H1 (cell line): ENCODE measurements around the gene STAG1. TPM values are rescaled to one million over a fixed set of nuclear protein-coding genes. Genes with fewer than 3 reads are reported as not detected.

Source experiments
- CTCF ChIA-PET: fragments of 300-600 bp; sonication (Branson Sonifier 250); formaldehyde crosslinking; loops from one replicate; lab custom pipeline; 2021; ENCODE audit not compliant: partially characterized antibody; lab: Charles Lee
- POLR2A ChIA-PET: fragments of 300-600 bp; sonication (Branson Sonifier 250); formaldehyde crosslinking; loops from one replicate; lab custom pipeline; 2021; ENCODE audit warnings: inconsistent platforms; ENCODE audit not compliant: partially characterized antibody; lab: Charles Lee
- DNase-seq, 2 experiments: peaks; one replicate each; pipeline versions ENCODE4 v3.0.0 to v3.0.0-alpha.2; 2010 to 2022; ENCODE audit warnings: low spot score in 2 of 2, low read depth in 1 of 2, mixed read lengths in 1 of 2
- FAIRE-seq: peaks from 2 replicates; lab custom pipeline; 2011; peaks lifted over from hg19 to GRCh38; lab: Jason Lieb, UNC
- H2AFZ ChIP-seq: 2 replicates; pipeline ENCODE4 v1.8.1; 2012; ENCODE audit warnings: low read length, inconsistent platforms
- H2AK5ac ChIP-seq: 2 replicates; pipeline ENCODE4 v1.6.1; 2013; ENCODE audit warnings: low read depth, low read length
- H2BK120ac ChIP-seq: replicated peaks from 2 replicates; pipeline ENCODE3; 2013; ENCODE audit warnings: low read depth, low read length, inconsistent platforms
- H2BK12ac ChIP-seq: 2 replicates; pipeline ENCODE4 v1.6.1; 2013; ENCODE audit warnings: low read depth, low read length
- H2BK15ac ChIP-seq: 2 replicates; pipeline ENCODE4 v1.6.1; 2013; ENCODE audit warnings: low read length
- H2BK20ac ChIP-seq: 2 replicates; pipeline ENCODE4 v1.6.1; 2013; ENCODE audit warnings: low read length
- H2BK5ac ChIP-seq: 2 replicates; pipeline ENCODE4 v1.6.1; 2013; ENCODE audit warnings: low read depth, low read length
- H3K14ac ChIP-seq: 2 replicates; pipeline ENCODE4 v1.6.1; 2013; ENCODE audit warnings: inconsistent platforms; ENCODE audit not compliant: insufficient read length
- H3K18ac ChIP-seq: 2 replicates; pipeline ENCODE4 v1.6.1; 2013; ENCODE audit warnings: low read length; ENCODE audit errors: extremely low read depth
- H3K23ac ChIP-seq: 2 replicates; pipeline ENCODE4 v1.6.1; 2013; ENCODE audit warnings: inconsistent platforms; ENCODE audit not compliant: insufficient read length
- H3K23me2 ChIP-seq: 2 replicates; pipeline ENCODE4 v1.6.1; 2013; ENCODE audit warnings: low read depth, low read length
- H3K27ac ChIP-seq: 2 replicates; pipeline ENCODE4 v1.6.1; 2011; ENCODE audit warnings: low read depth, low read length, inconsistent platforms
- H3K27me3 ChIP-seq, 4 experiments: replicated peaks in 1 of 4; 1 replicate in 1 of 4; 2 replicates in 3 of 4; pipeline versions ENCODE4 v1.6.1 to v1.8.1; 2011 to 2013; ENCODE audit warnings: low read length in 3 of 4, mild to moderate bottlenecking in 3 of 4, inconsistent platforms in 2 of 4, mixed read lengths in 2 of 4, moderate library complexity in 1 of 4; ENCODE audit not compliant: control insufficient read depth in 3 of 4, insufficient read depth in 3 of 4; ENCODE audit errors: extremely low read depth in 1 of 4
- H3K36me3 ChIP-seq, 4 experiments: 2 replicates each; pipeline versions ENCODE4 v1.6.1 to v1.8.1; 2011 to 2013; ENCODE audit warnings: mild to moderate bottlenecking in 4 of 4, low read length in 3 of 4, moderate library complexity in 2 of 4, control low read depth in 1 of 4, inconsistent platforms in 1 of 4; ENCODE audit not compliant: insufficient read depth in 4 of 4, control insufficient read depth in 2 of 4
- H3K4ac ChIP-seq: replicated peaks from 2 replicates; pipeline ENCODE3; 2013; ENCODE audit warnings: low read length, low read depth, mixed read lengths, inconsistent platforms; ENCODE audit not compliant: insufficient read length
- H3K4me1 ChIP-seq, 4 experiments: replicated peaks in 1 of 4; 1 replicate in 1 of 4; 2 replicates in 3 of 4; pipeline versions ENCODE4 v1.6.1 to v1.8.1; 2011 to 2013; ENCODE audit warnings: low read length in 3 of 4, inconsistent platforms in 2 of 4, mixed read lengths in 1 of 4; ENCODE audit not compliant: insufficient read depth in 4 of 4, control insufficient read depth in 3 of 4
- H3K4me2 ChIP-seq, 2 experiments: 2 replicates each; pipeline versions ENCODE4 v1.6.1 to v1.8.1; 2011 to 2013; ENCODE audit warnings: low read depth in 2 of 2, low read length in 2 of 2, control low read depth in 1 of 2, inconsistent platforms in 1 of 2, mild to moderate bottlenecking in 1 of 2; ENCODE audit not compliant: insufficient read depth in 1 of 2
- H3K4me3 ChIP-seq, 4 experiments: fragments of 200-600, 300-600 bp in 1 of 4; sonication (generic), shearing (Covaris generic), sonication (Bioruptor Twin) in 1 of 4; 2 replicates each; pipeline versions ENCODE4 v1.5.1 to v1.8.1; 2011 to 2016; ENCODE audit warnings: low read length in 4 of 4, low read depth in 3 of 4, control low read depth in 2 of 4, inconsistent platforms in 2 of 4, mild to moderate bottlenecking in 2 of 4, mixed read lengths in 1 of 4, moderate library complexity in 1 of 4; ENCODE audit not compliant: insufficient read depth in 2 of 4; ENCODE audit errors: extremely low read depth in 1 of 4
- H3K56ac ChIP-seq: replicated peaks from 2 replicates; pipeline ENCODE3; 2013; ENCODE audit warnings: low read depth, mild to moderate bottlenecking, mixed read lengths, low read length, inconsistent platforms; ENCODE audit not compliant: insufficient read length
- H3K79me1 ChIP-seq: 2 replicates; pipeline ENCODE4 v1.6.1; 2013; ENCODE audit warnings: low read depth, low read length, control low read depth
- H3K79me2 ChIP-seq, 2 experiments: 2 replicates each; pipeline versions ENCODE4 v1.6.1 to v1.8.1; 2012 to 2013; ENCODE audit warnings: low read length in 2 of 2, mild to moderate bottlenecking in 2 of 2, inconsistent platforms in 1 of 2; ENCODE audit not compliant: insufficient read depth in 2 of 2, control insufficient read depth in 1 of 2
- H3K9ac ChIP-seq, 4 experiments: replicated peaks in 1 of 4; 1 replicate in 1 of 4; 2 replicates in 3 of 4; pipeline versions ENCODE4 v1.6.1 to v1.8.1; 2011 to 2013; ENCODE audit warnings: low read depth in 3 of 4, low read length in 3 of 4, control low read depth in 2 of 4, mild to moderate bottlenecking in 2 of 4, moderate library complexity in 2 of 4, inconsistent platforms in 1 of 4; ENCODE audit errors: extremely low read depth in 1 of 4
- H3K9me3 ChIP-seq, 2 experiments: 2 replicates each; pipeline versions ENCODE4 v1.6.1 to v1.8.1; 2012 to 2013; ENCODE audit warnings: mild to moderate bottlenecking in 2 of 2, moderate library complexity in 2 of 2, control low read depth in 1 of 2, inconsistent platforms in 1 of 2, low read depth in 1 of 2, low read length in 1 of 2, mixed read lengths in 1 of 2; ENCODE audit not compliant: insufficient read depth in 2 of 2
- H4K20me1 ChIP-seq, 2 experiments: replicated peaks in 1 of 2; 2 replicates each; pipeline versions ENCODE3 to v1.8.1; 2011 to 2013; ENCODE audit warnings: inconsistent platforms in 2 of 2, low read length in 2 of 2, mild to moderate bottlenecking in 1 of 2; ENCODE audit not compliant: insufficient read depth in 2 of 2, control insufficient read depth in 1 of 2
- H4K5ac ChIP-seq: 2 replicates; pipeline ENCODE4 v1.6.1; 2013; ENCODE audit warnings: low read length, low read depth, mixed read lengths, inconsistent platforms; ENCODE audit not compliant: insufficient read length
- H4K8ac ChIP-seq: 2 replicates; pipeline ENCODE4 v1.8.0; 2013; ENCODE audit warnings: mild to moderate bottlenecking, moderate library complexity, low read length, inconsistent platforms; ENCODE audit not compliant: insufficient read depth; ENCODE audit errors: extremely low read depth
- H4K91ac ChIP-seq: replicated peaks from 2 replicates; pipeline ENCODE3; 2013; ENCODE audit warnings: low read length, mixed read lengths, inconsistent platforms; ENCODE audit not compliant: insufficient read length
- BCL11A ChIP-seq, 2 experiments: IDR thresholded peaks; one replicate each; pipeline ENCODE4 v1.6.1; 2011; ENCODE audit warnings: low read depth in 2 of 2, low read length in 2 of 2, mild to moderate bottlenecking in 2 of 2
- EGR1 ChIP-seq: IDR thresholded peaks from 2 replicates; pipeline ENCODE4 v1.6.1; 2011; ENCODE audit warnings: low read depth, low read length, borderline replicate concordance
- GTF2F1 ChIP-seq: IDR thresholded peaks from 2 replicates; pipeline ENCODE4 v1.6.1; 2012; ENCODE audit warnings: low read depth, low read length, improper control_type of control experiment, borderline replicate concordance
- SIRT6 ChIP-seq: IDR thresholded peaks from one replicate; pipeline ENCODE4 v1.7.1; 2012; ENCODE audit warnings: low read length, inconsistent platforms
- SP4 ChIP-seq: IDR thresholded peaks from 2 replicates; pipeline ENCODE4 v1.6.1; 2012; ENCODE audit warnings: low read length, inconsistent platforms
- TAF1 ChIP-seq: IDR thresholded peaks from 2 replicates; pipeline ENCODE4 v1.6.1; 2011; ENCODE audit warnings: mild to moderate bottlenecking, low read depth, low read length
- TBP ChIP-seq: IDR thresholded peaks from 2 replicates; pipeline ENCODE4 v1.6.1; 2011; ENCODE audit warnings: low read depth, low read length, improper control_type of control experiment
- TCF12 ChIP-seq: IDR thresholded peaks from 2 replicates; pipeline ENCODE4 v1.6.1; 2011; ENCODE audit warnings: low read depth, mild to moderate bottlenecking, low read length
- WGBS, 2 experiments: shearing (Covaris generic) in 1 of 2; methylation state at CpG; one replicate each; pipeline versions ENCODE4 v1.1.6 to v1.1.7; 2013 to 2015; ENCODE audit warnings: low lambda C conversion rate in 2 of 2, mixed read lengths in 2 of 2, inconsistent platforms in 1 of 2, low coverage in 1 of 2, missing lambda C conversion rate in 1 of 2; ENCODE audit not compliant: insufficient replicate concordance in 2 of 2, insufficient coverage in 1 of 2, insufficient read length in 1 of 2; ENCODE audit errors: extremely low coverage in 1 of 2, missing lambda C conversion rate in 1 of 2; 5-methylcytosine and 5-hydroxymethylcytosine counted together
- polyA plus RNA-seq, 7 experiments: library from polyadenylated mRNA; depleted of rRNA in 3 of 7; stranded (reverse) in 5 of 7; unstranded in 2 of 7; fragments of >200 nt in 5 of 7; fragments of 200-250 nt in 2 of 7; gene quantifications; 1 replicate in 5 of 7; 2 replicates in 1 of 7; 4 replicates in 1 of 7; pipeline versions ENCODE4 v1.2.1 to v1.2.3, GENCODE V29; 2011 to 2013; ENCODE audit warnings: missing spikeins in 2 of 7, mixed read lengths in 2 of 7
- total RNA-seq: library from RNA; stranded (reverse); fragmentation: NEBNext Ultra II Directional; extraction: Animal tissue kit (Norgen Biotek cat#: 25700); gene quantifications from 2 replicates; pipeline ENCODE4 v1.2.1, GENCODE V29; 2021
- TF ChIP-seq, protein P1 (sequence below): IDR thresholded peaks from 2 replicates; pipeline ENCODE4 v1.6.1; 2011; ENCODE audit warnings: low read length, improper control_type of control experiment

Gene STAG1
- total and polyA plus RNA-seq, 2 of the 8 experiments (the other 6 are each of a cell fraction or from before 2014, with no cell fraction given): 4.6 to 23.4 TPM

DNA sequence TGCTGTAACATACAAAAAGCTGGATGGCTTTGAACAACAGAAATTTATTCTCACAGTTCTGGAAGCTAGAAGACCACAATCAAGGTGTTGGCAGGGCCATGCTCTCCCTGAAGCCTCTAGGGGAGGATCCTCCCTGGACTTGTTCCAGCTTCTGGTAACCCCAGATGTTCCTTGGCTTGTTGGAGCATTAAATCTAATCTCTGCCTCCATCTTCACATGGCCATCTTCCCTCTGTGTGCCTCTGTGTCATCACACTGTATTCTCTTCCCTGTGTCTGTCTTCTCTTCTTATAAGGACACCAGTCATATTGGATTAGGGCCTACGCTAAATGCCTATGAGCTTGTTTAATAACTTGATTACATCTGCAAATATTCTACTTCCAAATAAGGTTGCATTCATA lies 109.5 kb downstream of the STAG1 start:
- Histone ChIP-seq H2BK5ac (no peak overlapping the region), H3K79me2 (peaks cover 0 to 54% of the 10 kb centered on the region in 2 experiments; a peak in 3 of 4 replicates), H3K56ac (no peak overlapping the region), H3K27ac (no peak overlapping the region), H2BK12ac (no peak overlapping the region), H2BK20ac (no peak overlapping the region), H2BK120ac (no peak overlapping the region), H3K23ac (no peak overlapping the region), H2BK15ac (no peak overlapping the region), H3K4me2 (no peak overlapping the region), H3K18ac (no peak overlapping the region), H3K36me3 (no peaks in the 10 kb centered on the region), H3K23me2 (no peaks in the 10 kb centered on the region), H2AFZ (no peak overlapping the region), H2AK5ac (no peak overlapping the region), H4K91ac (no peak overlapping the region), H3K9me3 (no peaks in the 10 kb centered on the region), H3K4me3 (no peak overlapping the region), H3K14ac (no peak overlapping the region), H3K9ac (no peak overlapping the region), H3K79me1 (no peaks in the 10 kb centered on the region; the same call in 1 of the 2 replicates), H4K5ac (no peak overlapping the region), H4K8ac (no peak overlapping the region), H3K27me3 (no peaks in the 10 kb centered on the region), H4K20me1 (no peaks in the 10 kb centered on the region), H3K4ac (no peak overlapping the region), H3K4me1 (no peaks in the 10 kb centered on the region)
- DNase-seq: no peak
- WGBS, 2 experiments: 88% methylated on average over 1 of the region's 1 CpG; no CpG with 5 or more reads in 1 of the 2 experiments
- TF ChIP-seq TAF1 (no peak), EGR1 (no peak), TBP (no peak), SIRT6 (no peak), GTF2F1 (no peak), SP4 (no peak), TCF12 (no peak), BCL11A (IDR thresholded peaks at IDR 0.05; ENCODE audit: low read depth in 2 of 2, low read length in 2 of 2) (no peak)
- TF ChIP-seq, protein P1, sequence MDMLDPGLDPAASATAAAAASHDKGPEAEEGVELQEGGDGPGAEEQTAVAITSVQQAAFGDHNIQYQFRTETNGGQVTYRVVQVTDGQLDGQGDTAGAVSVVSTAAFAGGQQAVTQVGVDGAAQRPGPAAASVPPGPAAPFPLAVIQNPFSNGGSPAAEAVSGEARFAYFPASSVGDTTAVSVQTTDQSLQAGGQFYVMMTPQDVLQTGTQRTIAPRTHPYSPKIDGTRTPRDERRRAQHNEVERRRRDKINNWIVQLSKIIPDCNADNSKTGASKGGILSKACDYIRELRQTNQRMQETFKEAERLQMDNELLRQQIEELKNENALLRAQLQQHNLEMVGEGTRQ: no peak
- ChIA-PET POLR2A (interaction anchor here (1.9 kb wide), 1 partner anchor 110 kb away, joined by 8 read pairs; the partner anchor contains the start of gene STAG1), CTCF (interaction anchor here (1.0 to 1.1 kb wide), 2 partner anchors 251 to 479 kb away, joined by 3 to 4 read pairs; no protein-coding TSS in a partner anchor)
- no peak for FAIRE-seq
